ENCODE data around the gene CATSPERZ. TPM values are rescaled to one million over a fixed set of nuclear protein-coding genes. Genes with fewer than 3 reads are reported as not detected.

Gene CATSPERZ
- total and polyA plus RNA-seq, 10 donors: 0.09 to 0.48 TPM; not detected in 8

DNA sequence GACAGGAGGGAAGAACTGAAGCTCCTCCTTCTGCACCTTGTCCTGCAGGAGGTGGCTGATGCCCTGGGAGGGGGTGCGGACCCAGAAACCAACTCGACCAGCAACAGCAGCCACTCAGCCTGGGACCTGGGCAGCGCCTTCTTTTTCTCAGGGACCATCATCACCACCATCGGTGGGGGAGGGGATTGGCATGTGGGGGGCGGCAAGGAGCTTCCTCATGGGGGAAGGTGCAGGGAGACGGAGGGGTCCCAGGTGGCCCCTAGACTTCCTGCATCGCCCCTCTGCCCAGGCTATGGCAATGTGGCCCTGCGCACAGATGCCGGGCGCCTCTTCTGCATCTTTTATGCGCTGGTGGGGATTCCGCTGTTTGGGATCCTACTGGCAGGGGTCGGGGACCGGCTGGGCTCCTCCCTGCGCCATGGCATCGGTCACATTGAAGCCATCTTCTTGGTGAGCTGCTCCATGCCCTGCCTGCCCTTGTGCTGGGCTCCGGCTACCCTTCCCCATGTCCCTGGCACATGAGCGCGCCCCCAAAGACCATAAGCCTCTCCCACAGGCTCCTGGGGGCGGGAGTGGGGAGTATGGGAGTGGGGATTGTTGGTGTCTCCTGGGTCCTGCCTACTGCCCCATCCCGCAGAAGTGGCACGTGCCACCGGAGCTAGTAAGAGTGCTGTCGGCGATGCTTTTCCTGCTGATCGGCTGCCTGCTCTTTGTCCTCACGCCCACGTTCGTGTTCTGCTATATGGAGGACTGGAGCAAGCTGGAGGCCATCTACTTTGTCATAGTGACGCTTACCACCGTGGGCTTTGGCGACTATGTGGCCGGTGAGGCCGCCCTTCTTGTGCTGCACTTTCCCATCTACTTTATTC, 3.1 kb upstream of the CATSPERZ start:
- WGBS, 5 donors: 10 to 17% (median 13%) methylated on average over 15 to 34 of the region's 34 CpGs
- peaks cover 22 to 60% (median 34%) of the 10 kb centered on the region in 6 donors for H3K4me1 ChIP-seq
- intact Hi-C loops (cut with DNase I; ENCODE audit: low total_unique reads): no loop called here

DNA sequence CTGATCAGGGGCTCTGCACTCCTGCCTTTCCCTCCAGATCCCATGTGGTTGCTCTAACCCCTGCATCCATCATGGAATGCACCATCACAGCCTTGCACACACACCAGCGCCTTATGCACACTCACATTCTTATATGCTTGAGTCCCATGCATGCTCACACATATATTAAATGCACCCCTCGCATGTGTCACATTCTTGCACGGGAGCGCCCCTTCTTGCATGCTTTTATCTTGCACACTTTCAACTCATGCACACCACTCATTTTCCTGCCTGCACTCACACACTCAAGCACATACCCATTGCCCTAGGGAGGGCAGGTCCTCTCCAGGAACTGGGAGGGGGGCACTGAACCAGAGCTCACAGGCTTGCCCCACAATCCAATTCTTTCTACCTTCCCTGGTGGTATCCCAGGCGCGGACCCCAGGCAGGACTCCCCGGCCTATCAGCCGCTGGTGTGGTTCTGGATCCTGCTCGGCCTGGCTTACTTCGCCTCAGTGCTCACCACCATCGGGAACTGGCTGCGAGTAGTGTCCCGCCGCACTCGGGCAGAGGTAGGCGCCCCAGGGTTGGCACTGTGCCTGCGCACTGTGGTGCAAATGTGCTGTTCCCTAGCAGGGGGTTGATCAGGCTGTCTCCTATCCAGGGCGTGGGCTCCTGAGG, 2.3 kb upstream of the CATSPERZ start:
- intact Hi-C loops (cut with DNase I; ENCODE audit: low total_unique reads): no loop called here
- TF ChIP-seq POLR2AphosphoS5 (IDR thresholded peaks at IDR 0.05) (no peak), POLR2A (IDR thresholded peaks at IDR 0.05) (no peak)
- TF ChIP-seq, protein P1, sequence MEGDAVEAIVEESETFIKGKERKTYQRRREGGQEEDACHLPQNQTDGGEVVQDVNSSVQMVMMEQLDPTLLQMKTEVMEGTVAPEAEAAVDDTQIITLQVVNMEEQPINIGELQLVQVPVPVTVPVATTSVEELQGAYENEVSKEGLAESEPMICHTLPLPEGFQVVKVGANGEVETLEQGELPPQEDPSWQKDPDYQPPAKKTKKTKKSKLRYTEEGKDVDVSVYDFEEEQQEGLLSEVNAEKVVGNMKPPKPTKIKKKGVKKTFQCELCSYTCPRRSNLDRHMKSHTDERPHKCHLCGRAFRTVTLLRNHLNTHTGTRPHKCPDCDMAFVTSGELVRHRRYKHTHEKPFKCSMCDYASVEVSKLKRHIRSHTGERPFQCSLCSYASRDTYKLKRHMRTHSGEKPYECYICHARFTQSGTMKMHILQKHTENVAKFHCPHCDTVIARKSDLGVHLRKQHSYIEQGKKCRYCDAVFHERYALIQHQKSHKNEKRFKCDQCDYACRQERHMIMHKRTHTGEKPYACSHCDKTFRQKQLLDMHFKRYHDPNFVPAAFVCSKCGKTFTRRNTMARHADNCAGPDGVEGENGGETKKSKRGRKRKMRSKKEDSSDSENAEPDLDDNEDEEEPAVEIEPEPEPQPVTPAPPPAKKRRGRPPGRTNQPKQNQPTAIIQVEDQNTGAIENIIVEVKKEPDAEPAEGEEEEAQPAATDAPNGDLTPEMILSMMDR (IDR thresholded peaks at IDR 0.05 in 8 of 11, conservative IDR thresholded peaks at IDR 0.05 in 3 of 11): no peak
- no peaks in the 10 kb centered on the region for H3K36me3 ChIP-seq
- no peaks in the 10 kb centered on the region for H3K9me3 ChIP-seq
- DNase-seq: no peak
- no peak overlapping the region for H3K27ac ChIP-seq
- peaks cover 11 to 98% (median 79%) of the 10 kb centered on the region in 7 donors for H3K27me3 ChIP-seq (replicated peaks in 1 of 7)
- WGBS, 5 donors: 26 to 44% (median 41%) methylated on average over 18 of the region's 18 CpGs
- H3K4me1 ChIP-seq: peaks cover 17 to 52% (median 27%) of the 10 kb centered on the region in 6 donors
- no peak overlapping the region for H3K4me3 ChIP-seq

More for the DNA sequence above, 3.1 kb upstream of the CATSPERZ start:
- Histone ChIP-seq H3K9me3 (no peaks in the 10 kb centered on the region), H3K36me3 (no peaks in the 10 kb centered on the region), H3K4me3 (no peak overlapping the region), H3K27ac (no peak overlapping the region), H3K27me3 (replicated peaks in 1 of 7) (peaks cover 15 to 100% (median 86%) of the 10 kb centered on the region in 7 donors)
- no peak for DNase-seq
- no peak for TF ChIP-seq POLR2A (IDR thresholded peaks at IDR 0.05)
- TF ChIP-seq, protein P1 (IDR thresholded peaks at IDR 0.05 in 8 of 11, conservative IDR thresholded peaks at IDR 0.05 in 3 of 11): no peak

DNA sequence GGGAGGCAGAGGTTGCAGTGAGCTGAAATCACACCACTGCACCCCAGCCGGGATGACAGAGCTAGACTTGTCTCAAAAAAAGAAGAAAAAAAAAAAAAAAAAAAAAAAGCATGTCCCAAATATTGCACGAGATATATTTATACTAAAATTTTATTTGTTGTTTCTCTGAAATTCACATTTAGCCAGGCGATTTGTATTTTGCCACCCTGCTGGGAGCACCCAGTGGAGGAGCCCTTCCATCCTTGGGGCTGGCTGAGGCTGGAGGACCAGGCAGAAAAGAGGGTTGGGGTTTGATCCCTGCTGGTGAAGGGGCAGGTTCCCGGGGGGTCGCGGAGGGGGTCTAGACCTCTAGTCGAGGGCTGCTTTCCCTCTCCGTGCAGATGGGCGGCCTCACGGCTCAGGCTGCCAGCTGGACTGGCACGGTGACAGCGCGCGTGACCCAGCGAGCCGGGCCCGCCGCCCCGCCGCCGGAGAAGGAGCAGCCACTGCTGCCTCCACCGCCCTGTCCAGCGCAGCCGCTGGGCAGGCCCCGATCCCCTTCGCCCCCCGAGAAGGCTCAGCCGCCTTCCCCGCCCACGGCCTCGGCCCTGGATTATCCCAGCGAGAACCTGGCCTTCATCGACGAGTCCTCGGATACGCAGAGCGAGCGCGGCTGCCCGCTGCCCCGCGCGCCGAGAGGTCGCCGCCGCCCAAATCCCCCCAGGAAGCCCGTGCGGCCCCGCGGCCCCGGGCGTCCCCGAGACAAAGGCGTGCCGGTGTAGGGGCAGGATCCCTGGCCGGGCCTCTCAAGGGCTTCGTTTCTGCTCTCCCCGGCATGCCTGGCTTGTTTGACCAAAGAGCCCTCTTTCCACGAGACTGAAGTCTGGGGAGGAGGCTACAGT, 952 bp upstream of the CATSPERZ start:
- intact Hi-C loops (cut with DNase I; ENCODE audit: low total_unique reads): no loop called here
- no peak for TF ChIP-seq POLR2A (IDR thresholded peaks at IDR 0.05)
- peak in 2 of 3 donors; percentile 38 to 58 for TF ChIP-seq POLR2AphosphoS5 (IDR thresholded peaks at IDR 0.05)
- TF ChIP-seq, protein P1 (IDR thresholded peaks at IDR 0.05 in 8 of 11, conservative IDR thresholded peaks at IDR 0.05 in 3 of 11): no peak
- peaks cover 9 to 84% (median 69%) of the 10 kb centered on the region in 7 donors for H3K27me3 ChIP-seq (replicated peaks in 1 of 7)
- H3K4me1 ChIP-seq: peaks cover 22 to 60% (median 32%) of the 10 kb centered on the region in 6 donors
- H3K4me3 ChIP-seq: peak overlapping the region in 7 of 8 donors; percentile 13 to 67 (median 28)
- 3 to 9% (median 4%) methylated on average over 11 to 60 of the region's 60 CpGs for WGBS, 5 donors
- H3K27ac ChIP-seq: peak overlapping the region in 1 of 8 donors; percentile 16
- no peaks in the 10 kb centered on the region for H3K36me3 ChIP-seq
- no peaks in the 10 kb centered on the region for H3K9me3 ChIP-seq
- DNase-seq: peak; percentile 84

Measured in spleen (tissue), 11 donors.